Lower leg skin (tissue), 3 donors: Measurements from ENCODE around the gene RASA3.

Experiments used
- POLR2A ChIP-seq, 2 donors: fragments of 450-650 bp; IDR thresholded peaks; one replicate each; pipeline ENCODE4 v1.6.1; 2016 to 2017; ENCODE audit warnings: antibody characterized with exemption in 2 of 2, mild to moderate bottlenecking in 1 of 2, moderate library complexity in 1 of 2
- TF ChIP-seq, protein P1 (sequence below), 3 donors: fragments of 450-650 bp; IDR thresholded peaks; one replicate each; pipeline ENCODE4 v1.5.1; 2016; ENCODE audit warnings: antibody characterized with exemption in 3 of 3, mild to moderate bottlenecking in 3 of 3, moderate library complexity in 2 of 3

DNA sequence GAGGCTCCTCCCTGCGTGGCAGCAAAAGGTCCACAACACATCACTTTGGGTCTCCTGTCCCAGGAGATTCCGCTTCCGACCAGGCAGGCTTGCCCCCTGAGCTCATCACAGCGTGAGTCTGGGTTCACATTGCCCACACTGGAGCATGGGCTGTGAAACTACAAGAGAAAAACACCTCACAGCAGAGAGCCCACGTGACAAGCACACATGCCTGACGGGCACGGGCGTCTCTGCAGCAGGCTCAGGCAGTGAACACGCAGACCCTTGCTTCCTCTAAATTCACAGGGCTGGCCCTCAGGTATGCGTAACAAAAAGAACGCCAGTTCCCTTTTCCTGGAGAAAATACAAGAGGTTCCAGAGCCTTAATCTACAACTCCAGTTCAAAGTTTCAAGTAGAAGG, 41.9 kb downstream of the RASA3 start:
- TF ChIP-seq, protein P1, sequence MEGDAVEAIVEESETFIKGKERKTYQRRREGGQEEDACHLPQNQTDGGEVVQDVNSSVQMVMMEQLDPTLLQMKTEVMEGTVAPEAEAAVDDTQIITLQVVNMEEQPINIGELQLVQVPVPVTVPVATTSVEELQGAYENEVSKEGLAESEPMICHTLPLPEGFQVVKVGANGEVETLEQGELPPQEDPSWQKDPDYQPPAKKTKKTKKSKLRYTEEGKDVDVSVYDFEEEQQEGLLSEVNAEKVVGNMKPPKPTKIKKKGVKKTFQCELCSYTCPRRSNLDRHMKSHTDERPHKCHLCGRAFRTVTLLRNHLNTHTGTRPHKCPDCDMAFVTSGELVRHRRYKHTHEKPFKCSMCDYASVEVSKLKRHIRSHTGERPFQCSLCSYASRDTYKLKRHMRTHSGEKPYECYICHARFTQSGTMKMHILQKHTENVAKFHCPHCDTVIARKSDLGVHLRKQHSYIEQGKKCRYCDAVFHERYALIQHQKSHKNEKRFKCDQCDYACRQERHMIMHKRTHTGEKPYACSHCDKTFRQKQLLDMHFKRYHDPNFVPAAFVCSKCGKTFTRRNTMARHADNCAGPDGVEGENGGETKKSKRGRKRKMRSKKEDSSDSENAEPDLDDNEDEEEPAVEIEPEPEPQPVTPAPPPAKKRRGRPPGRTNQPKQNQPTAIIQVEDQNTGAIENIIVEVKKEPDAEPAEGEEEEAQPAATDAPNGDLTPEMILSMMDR (IDR thresholded peaks at IDR 0.05), result no peak
- no peak for TF ChIP-seq POLR2A (IDR thresholded peaks at IDR 0.05)
